ENCODE measurements around the gene PPIP5K2.
"Not testable (repeated sequence)": the region's sequence is repeated elsewhere in the genome, so short reads cannot be mapped to it uniquely, and the experiment has no call there.

The PPIP5K2 gene

DNA sequence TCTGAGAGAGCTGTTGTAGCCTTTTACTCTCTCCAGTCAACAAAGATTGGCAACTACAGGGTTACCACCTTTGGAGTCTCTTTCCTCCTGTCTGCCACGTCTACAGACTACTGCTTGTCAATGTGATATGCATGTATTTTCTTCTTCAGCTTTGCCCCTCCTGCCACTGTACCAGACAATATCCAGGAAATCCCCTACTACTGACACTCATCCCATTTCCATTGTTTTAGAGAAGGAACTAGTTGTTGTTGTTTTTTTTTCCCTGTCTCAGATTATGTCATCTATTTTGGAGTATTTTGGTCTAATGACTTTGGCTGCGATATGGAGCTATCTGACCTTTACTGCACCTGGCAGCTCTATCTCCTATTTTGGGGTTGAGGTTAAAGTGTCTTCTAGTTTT, 88.4 kb downstream of the PPIP5K2 start:
- no peak for DNase-seq (ENCODE audit: low read depth)

- no peak for DNase-seq (ENCODE audit: low read depth)
Measured at GRCh38 chr5:103209065-103209464, 89.0 kb downstream of the PPIP5K2 start.

- no peak for DNase-seq (ENCODE audit: low read depth)
Measured at GRCh38 chr5:103210952-103211351, 90.9 kb downstream of the PPIP5K2 start.

- DNase-seq (ENCODE audit: low read depth): no peak
Measured at GRCh38 chr5:103211576-103212561, 91.8 kb downstream of the PPIP5K2 start.

DNA sequence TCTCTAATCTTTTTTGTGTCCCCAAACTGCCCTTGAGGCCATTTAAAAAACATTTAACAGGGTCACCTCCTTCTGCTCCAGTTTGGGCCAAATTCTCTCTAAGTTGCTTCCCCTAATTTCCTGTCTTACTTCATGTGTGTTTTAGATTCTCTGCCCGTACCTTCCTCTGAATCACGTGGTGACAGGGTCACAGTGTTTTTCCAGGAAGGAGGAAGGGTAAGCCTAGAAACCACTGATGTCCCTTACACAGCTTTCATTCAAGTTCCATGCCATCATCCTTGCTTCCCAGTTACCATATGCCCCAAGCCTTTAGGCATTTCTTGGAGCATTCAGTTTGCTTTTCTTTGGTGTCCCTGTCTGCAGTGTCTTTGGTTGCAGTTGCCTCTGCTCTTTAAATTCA, 96.0 kb downstream of the PPIP5K2 start:
- no peak for DNase-seq (ENCODE audit: low read depth)

DNA sequence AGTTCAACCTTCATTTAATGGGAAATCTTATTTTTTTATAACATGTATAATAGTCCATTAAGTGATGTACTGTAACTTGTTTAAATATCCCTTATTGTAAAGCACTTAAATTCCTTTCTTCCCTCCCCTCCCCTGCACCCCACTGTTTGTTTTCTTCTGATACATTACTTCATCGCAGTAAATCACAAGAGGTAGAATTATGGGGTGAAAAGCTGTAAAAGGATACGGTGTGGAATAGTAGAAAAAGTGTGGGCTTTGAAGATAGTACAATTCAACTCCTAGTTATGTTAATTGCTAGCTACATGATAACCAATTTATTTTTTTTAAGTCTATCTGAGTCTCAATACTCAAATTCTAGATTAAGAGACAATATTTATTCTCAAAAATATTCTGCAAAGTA, 96.6 kb downstream of the PPIP5K2 start:
- DNase-seq (ENCODE audit: low read depth): no peak

DNA sequence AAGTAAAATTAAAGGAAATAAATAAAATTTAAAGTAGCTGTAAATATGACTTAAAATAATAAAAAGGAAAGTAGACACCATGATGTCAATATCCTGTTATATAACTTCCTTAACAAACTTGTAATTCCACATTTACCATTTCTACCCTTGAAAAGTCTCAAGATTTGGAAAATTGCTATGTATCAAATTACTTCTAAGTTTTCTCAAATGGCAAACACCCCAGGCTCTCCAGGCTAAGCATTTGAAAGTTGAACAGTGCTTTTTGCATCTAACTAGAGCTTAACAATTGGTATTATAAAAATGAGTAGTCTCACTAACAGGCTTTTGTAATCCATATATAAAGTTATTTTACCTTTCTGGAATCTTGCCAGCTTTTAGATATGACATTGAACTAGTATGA, 97.0 kb downstream of the PPIP5K2 start:
- no peak for DNase-seq (ENCODE audit: low read depth)

DNA sequence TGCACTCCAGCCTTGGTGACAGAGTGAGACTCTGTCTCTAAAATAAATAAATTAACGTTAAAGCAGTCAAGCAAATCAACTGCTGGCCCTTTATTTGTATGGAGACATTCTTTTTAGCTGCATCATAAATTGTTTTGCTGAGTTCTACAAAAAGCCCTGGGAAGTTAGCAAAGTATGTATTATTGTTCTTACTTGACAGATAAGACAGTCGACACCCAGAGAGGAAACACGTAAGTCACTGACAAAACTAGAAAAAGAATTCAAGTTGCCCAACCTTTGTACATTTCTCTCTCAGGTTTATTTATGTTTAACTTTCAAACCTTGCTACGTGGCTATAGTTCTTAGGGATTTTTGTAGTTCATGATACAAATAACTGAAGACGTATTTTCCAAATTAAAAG, 98.1 kb downstream of the PPIP5K2 start:
- no peak for DNase-seq (ENCODE audit: low read depth)

DNA sequence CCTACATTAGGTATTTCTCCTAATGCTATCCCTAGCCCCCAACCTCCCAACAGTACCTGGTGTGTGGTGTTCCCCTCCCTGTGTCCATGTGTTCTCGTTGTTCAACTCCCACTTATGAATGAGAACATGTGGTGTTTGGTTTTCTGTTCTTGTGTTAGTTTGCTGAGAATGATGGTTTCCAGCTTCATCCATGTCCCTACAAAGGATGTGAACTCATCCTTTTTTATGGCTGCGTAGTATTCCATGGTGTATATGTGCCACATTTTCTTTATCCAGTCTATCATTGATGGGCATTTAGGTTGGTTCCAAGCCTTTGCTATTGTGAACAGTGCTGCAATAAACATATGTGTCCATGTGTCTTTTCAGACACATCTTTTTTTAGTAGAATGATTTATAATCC, 99.0 kb downstream of the PPIP5K2 start:
- DNase-seq (ENCODE audit: low read depth): not testable (repeated sequence)

- no peak for DNase-seq (ENCODE audit: low read depth)
Measured at GRCh38 chr5:103223031-103223955, 103.2 kb downstream of the PPIP5K2 start.

DNA sequence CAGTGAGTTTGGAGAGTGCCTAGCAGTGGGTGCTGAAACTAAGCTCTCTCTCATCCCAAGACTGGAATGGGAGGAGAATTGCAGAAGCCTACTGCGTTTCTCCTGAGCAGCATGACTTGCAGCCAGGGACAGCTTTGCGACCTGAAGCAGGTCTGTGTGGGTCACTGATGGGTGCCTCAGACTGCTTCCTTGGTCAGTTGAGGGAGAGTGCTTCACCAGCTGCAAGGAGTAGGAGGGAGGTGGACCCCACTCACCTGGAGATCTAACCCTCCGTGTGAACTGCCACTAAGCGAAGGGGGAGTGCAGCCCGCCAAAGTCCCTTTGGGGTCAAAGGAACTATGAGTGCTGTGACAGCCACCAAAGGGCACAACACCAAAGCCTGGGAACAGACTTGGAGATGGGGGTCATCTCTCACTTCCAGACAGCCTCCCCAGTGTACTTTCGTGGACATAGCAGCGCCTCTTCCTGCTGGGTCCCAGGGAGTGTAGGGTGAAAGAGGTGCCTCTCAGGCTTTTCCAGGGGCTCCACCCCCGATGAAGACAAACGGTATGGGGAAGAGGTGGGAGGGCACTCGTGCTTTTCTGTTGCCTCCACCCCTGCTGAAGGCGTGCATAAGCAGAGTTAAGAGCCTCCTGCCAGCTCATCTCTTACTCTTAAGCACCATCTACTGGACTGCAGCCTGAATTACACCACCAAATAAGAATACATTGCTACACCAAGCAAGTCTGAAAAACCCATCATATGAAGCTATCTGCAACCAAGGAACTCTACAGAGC, 104.2 kb downstream of the PPIP5K2 start:
- DNase-seq (ENCODE audit: low read depth): peak; percentile 47

DNA sequence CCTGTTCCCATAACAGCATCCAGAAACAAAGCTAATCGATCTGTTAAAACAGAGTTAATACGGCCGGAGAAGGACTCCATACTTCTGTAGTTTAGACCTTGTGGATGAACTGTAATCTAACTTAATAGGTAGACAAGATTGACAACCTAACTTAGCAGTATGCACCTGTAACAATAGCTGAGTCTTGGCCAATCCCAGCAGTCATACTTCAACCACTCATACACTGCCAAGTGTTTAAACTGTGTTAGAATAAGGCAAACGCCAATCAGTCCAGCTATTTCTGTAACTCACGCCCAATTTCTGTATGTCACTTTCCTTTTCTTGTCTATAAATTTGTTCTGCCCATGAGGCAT, 104.8 kb downstream of the PPIP5K2 start:
- no peak for DNase-seq (ENCODE audit: low read depth)

DNA sequence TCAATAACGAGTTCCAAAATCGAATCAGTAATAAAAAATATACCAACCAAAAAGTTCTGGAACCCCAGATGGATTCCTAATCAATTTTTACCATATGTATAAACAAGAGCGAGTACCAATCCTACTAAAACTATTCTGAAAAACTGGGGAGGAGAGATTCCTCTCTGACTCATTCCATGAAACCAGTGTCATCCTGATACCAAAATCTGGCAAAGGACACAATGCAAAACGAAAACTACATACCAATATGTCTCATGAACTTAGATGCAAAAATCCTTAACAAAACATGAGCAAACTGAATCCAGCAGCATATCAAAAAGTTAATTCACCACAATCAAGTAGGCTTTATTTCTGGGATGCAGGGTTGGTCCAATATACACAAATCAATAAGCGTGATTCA, 108.0 kb downstream of the PPIP5K2 start:
- no peak for DNase-seq (ENCODE audit: low read depth)

DNA sequence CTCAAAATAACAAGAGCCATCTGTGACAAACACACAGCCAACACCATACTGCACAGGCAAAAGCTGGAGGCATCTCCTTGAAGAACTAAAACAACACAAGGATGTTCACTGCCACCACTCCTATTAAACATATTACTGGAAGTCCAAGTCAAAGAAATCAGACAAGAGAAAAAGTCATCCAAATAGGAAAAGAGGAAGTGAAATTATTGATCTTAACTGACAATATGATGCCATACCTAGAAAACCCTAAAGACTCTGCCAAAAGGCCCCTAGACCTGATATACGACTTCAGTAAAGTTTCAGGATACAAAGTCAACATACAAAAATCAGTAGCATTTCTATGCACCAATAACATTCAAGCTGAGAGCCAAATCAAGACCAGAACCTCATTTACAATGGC, 108.5 kb downstream of the PPIP5K2 start:
- DNase-seq (ENCODE audit: low read depth): no peak

GRCh38 chr5:103232393-103232999, 112.4 kb downstream of the PPIP5K2 start:
- no peak for DNase-seq (ENCODE audit: low read depth)

DNA sequence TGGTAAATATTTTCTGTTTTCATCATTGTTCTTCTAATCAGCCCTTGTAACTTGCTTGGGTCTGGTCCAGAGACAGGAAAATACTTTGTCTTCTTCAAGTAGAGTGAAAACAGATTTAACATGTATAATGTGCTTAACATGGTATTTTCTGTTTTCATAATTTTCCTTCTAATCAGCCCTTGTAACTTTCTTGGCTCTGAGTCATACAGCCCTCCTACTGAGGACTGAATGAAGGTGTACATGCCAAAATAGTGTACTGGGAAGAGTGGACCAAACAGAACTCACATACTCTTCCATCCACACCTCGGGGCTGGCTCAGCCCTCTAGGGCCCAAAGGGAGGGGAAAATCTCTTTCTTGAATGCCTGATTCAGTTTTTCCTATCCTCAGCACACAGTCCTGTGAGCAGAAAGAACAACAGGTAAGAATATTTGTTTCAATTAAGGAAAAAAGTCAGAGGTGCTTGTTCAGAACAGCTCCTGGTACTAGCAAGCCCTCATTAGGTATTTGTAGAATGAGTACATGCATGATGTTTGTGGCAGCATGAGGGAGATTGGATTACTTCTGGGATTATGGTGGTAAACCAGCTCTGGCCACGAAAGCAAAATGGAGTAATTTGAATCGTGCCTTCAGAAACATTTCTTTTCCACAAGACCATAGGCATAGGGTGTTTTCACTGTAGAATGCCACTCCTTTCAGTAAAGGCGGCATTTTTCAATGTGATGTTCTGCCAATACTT, 114.3 kb downstream of the PPIP5K2 start:
- DNase-seq (ENCODE audit: low read depth): no peak

- no peak for DNase-seq (ENCODE audit: low read depth)
Measured at GRCh38 chr5:103235891-103236290, 115.8 kb downstream of the PPIP5K2 start.

DNA sequence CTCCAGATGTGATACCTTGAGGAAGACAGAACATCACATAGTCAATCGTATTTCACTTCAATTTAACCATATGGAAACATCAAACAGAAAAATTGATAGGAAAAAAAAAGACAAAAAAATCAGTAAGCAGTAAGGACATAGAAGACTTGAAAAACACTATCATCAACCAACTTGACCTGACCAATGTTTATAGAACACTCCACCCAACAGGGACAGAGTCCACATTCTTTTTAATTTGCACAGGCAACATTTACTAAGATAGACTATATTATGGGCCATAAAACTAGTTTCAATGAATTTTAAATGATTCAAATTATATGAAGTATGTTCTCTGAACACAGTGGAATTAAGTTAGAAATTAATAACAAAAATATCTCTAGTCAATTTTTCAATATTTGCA, 117.7 kb downstream of the PPIP5K2 start:
- no peak for DNase-seq (ENCODE audit: low read depth)

- no peak for DNase-seq (ENCODE audit: low read depth)
Measured at GRCh38 chr5:103243665-103244064, 123.6 kb downstream of the PPIP5K2 start.

DNA sequence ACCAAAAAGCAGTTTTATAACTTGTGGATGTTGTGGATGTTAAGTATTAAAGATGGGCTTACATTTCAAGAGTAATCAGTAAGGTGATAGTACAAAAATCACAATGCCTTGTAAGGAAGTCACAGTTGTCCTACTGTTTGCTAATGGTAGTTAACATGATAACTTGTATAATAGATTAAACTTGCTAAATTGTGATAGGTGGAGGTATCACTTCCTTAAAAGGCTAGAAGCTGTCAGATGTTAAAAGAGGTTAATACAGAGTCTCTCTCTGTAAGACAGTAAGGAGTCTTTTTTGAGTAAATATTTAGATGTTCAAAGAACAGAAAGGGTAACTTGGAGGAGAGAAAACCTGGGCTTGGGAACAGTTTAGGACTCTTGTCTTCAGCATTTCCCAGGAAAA, 124.3 kb downstream of the PPIP5K2 start:
- no peak for DNase-seq (ENCODE audit: low read depth)

DNA sequence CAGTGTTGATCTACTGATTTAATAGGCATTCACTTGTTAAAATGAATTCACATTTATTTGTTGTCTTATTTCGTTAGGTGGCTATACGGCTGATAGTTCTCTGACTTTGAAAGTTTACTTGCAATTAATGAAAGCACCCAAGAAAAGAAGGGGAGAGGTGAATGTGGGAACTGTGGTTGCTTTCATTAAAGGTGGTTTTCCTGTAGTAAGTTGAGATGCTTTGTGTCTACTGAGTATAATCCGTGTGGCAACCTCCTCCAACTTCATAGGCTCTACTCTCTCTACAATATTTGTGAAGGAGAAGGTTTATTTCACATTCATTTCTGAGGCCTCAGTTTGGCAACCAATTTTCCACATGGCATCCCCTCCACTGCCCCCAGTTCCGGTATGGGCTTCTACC, 125.7 kb downstream of the PPIP5K2 start:
- DNase-seq (ENCODE audit: low read depth): no peak

Data from HS-5 (cell line).